Measurements from ENCODE around the gene GMPPA. TPM values are rescaled to one million over a fixed set of nuclear protein-coding genes. Genes with fewer than 3 reads are reported as not detected.
A peak's percentile ranks its signal among the peaks of the same experiment; 100 is the strongest.

GMPPA gene
- total RNA-seq, 1 experiment from 2014 or later, result 32.0 TPM

GRCh38 chr2:219552382-219553167 lies 53.9 kb downstream of the GMPPA start:
- Histone ChIP-seq H3K9me3 (ENCODE audit: control insufficient read depth, low read depth, low read length) (no peaks in the 10 kb centered on the region), H3T11ph (ENCODE audit: low read length) (no peak overlapping the region), H3K27me3 (ENCODE audit: insufficient read depth, low read length) (peaks cover 4% of the 10 kb centered on the region; the same call in 1 of the 2 replicates), H2BK15ac (ENCODE audit: low read depth, low read length) (no peak overlapping the region), H3K56ac (ENCODE audit: insufficient read length, low read depth, low read length) (no peak overlapping the region), H2BK12ac (ENCODE audit: insufficient read length, low read depth, low read length) (no peak overlapping the region), H3K27ac (ENCODE audit: insufficient read length, low read depth, low read length) (no peak overlapping the region), H4K91ac (ENCODE audit: insufficient read length, low read depth, low read length) (no peak overlapping the region), H3K4me2 (ENCODE audit: insufficient read depth, insufficient read length, low read length) (peak overlapping the region; percentile 83), H3K79me2 (ENCODE audit: insufficient read depth, low read length) (no peaks in the 10 kb centered on the region), H3K23ac (ENCODE audit: insufficient read length, low read depth, low read length) (no peak overlapping the region), H4K5ac (ENCODE audit: insufficient read length, low read depth, low read length) (no peak overlapping the region), H3K79me1 (ENCODE audit: insufficient read depth, low read depth, low read length, poor library complexity, severe bottlenecking) (no peaks in the 10 kb centered on the region), H2BK5ac (ENCODE audit: insufficient read length, low read length) (no peak overlapping the region), H3K9ac (ENCODE audit: extremely low read depth, insufficient read length, low read length) (no peak overlapping the region), H3K14ac (ENCODE audit: insufficient read depth, low read length) (peak overlapping the region; percentile 42), H4K20me1 (ENCODE audit: control insufficient read depth, insufficient read depth, insufficient read length) (no peaks in the 10 kb centered on the region), H3K4me1 (ENCODE audit: insufficient read depth, low read length) (peaks cover 3% of the 10 kb centered on the region; the same call in 1 of the 2 replicates), H3K18ac (ENCODE audit: insufficient read length, low read depth, low read length) (no peak overlapping the region), H2AFZ (ENCODE audit: low read length) (no peak overlapping the region), H2BK120ac (ENCODE audit: low read depth, low read length, poor library complexity, severe bottlenecking) (no peak overlapping the region), H4K8ac (replicated peaks; ENCODE audit: insufficient read length, low read depth, low read length) (no peak overlapping the region), H3K23me2 (ENCODE audit: insufficient read length, low read depth, low read length, poor library complexity, severe bottlenecking) (peaks cover 11% of the 10 kb centered on the region), H2AK5ac (ENCODE audit: insufficient read length, low read length) (no peak overlapping the region), H3K4ac (ENCODE audit: low read depth, low read length) (no peak overlapping the region), H2BK20ac (ENCODE audit: low read depth, low read length, poor library complexity, severe bottlenecking) (no peak overlapping the region)
- Mint-ChIP-seq H3K4me1 (peaks cover 10 to 18% of the 10 kb centered on the region in 2 experiments), H3K4me3 (peak overlapping the region; percentile 81 to 93), H3K27me3 (ENCODE audit: low read depth) (peaks cover 40% of the 10 kb centered on the region), H3K27ac (no peak overlapping the region; a peak in 1 of 7 replicates), H3K36me3 (ENCODE audit: insufficient read depth in 1 of 3, low read depth in 3 of 3) (peaks cover 5 to 43% (median 33%) of the 10 kb centered on the region in 3 experiments), H3K9me3 (no peaks in the 10 kb centered on the region)
- WGBS (ENCODE audit: extremely low coverage, insufficient read length, low lambda C conversion rate), result no CpG with 5 or more reads among the region's 99 CpGs
- DNase-seq, result no peak
- TF ChIP-seq CTCF (conservative IDR thresholded peaks at IDR 0.05), result no peak
